LNCAP (cell line): ENCODE data around the gene MAP4.

Source experiments
- CTCF ChIP-seq: fragments of 450-650 bp; IDR thresholded peaks from 2 replicates; pipeline ENCODE4 v1.5.1; 2017; ENCODE audit warnings: mild to moderate bottlenecking

The MAP4 gene

GRCh38 chr3:48023377-48023776 is 7.2 kb upstream of the MAP4 start:
- no peak for TF ChIP-seq CTCF

DNA sequence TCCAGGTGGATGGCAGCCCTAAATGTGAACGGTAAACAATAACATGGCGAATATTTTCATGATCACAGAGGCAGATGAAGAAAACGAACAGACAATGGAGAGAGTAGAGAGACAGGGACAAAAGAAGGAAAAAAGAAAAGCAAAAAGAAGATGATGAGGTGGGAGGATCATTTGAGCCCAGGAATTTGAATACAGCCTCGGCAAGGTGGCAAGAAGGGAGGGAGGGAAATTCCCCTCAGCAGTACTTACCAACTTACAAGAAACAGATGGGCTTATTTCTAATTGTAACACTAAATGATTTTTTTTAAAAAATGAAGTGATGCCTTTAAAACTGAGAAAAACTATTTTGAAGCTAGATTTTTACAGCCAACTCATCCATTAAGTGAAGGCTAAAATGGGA is 6.0 kb upstream of the MAP4 start:
- no peak for TF ChIP-seq CTCF

- no peak for TF ChIP-seq CTCF
Measured at GRCh38 chr3:48018841-48019240, 2.6 kb upstream of the MAP4 start.

DNA sequence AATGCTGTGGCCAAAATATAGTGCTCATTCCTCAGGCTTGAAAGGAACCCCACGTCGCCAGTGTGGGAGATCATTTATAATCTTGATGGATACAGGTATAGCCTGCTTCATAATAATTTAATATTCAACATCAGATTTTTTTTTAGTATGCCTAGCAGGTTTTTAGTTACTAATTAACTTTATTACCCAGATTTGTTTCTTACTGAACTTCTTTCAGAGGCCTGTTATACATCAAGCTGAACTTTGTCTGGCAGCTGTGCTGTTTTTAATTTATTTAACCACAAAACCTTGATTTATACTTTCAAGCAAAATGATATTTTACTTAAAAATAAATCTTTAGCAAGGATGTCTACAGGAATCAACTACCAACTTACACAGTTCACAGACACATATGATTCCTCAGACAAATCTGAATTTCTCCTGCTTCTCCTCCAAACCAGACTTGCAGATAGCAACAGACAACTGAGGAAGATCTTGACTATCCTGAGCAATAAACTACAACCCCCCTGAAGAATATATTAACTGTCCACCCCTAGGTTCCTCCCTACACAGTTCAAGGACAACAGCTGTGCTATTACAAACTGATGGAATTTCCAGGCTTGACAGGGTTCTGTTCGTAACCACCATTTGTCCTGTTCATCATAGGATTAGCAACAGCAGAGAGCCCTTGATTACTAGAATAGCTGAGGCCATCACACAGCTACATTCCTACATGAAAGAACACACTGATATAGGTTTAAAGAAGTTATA is 610 bp downstream of the MAP4 start:
- no peak for TF ChIP-seq CTCF

GRCh38 chr3:48014358-48014757 is 1.9 kb downstream of the MAP4 start:
- no peak for TF ChIP-seq CTCF

DNA sequence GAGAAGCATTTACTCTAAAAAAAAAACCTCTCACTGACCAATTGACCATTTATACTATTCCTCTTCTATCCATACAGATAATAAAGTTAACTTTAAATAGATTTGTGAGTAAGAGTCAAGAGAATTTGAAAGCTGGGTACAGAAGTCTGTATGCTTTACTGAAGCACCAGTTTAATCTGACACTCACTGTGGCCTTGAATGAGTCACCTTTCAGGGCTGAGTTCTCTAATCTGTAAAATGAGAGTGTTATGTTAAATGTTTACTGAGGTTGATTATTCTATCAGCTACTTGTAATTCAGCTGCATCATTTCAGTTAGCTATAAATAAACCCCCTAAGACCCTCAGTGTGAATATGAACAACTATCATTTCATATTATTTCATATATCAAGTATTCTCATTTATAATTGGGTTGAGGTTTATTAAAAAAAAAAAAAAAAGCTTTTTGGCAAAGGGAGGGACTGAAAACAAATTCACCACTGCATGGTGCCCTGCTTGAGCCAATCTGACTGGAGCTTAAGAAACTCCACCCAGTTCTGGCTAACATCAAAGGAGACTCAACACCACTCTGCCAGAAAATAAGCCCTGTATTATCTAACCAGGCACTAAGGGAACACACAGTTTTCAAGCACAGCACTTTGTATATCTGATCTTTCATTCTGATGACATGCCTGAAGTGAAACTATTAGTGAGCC is 2.8 kb downstream of the MAP4 start:
- TF ChIP-seq CTCF: no peak

DNA sequence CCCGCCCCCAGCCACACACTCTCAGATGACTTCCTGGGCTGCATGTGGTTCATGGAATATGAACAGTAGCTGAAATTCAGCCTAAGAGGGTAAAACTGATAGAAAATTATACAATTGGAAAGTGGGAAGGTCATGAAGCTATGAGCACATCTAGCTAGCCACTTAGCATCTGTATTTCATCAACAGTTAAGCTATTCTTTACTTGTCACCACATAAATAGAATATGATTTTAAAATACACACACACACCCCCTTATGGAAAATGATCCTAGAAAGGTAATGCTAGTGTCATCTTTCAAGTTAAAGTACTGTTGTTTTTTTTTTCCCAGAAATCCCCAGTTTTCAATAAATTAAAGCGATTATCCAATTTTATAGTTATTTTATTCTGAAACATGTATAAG is 3.6 kb downstream of the MAP4 start:
- no peak for TF ChIP-seq CTCF
